Keratinocyte (primary cell): ENCODE data around the gene ZCWPW2. TPM values are rescaled to one million over a fixed set of nuclear protein-coding genes. Genes with fewer than 3 reads are reported as not detected.

Experiments used
- DNase-seq: peaks from one replicate; pipeline ENCODE4 v3.0.0-alpha.2; 2011; ENCODE audit warnings: low read depth, missing footprints, low spot score
- FAIRE-seq: peaks from 2 replicates; lab custom pipeline; 2011; peaks lifted over from hg19 to GRCh38; lab: Jason Lieb, UNC
- H2AFZ ChIP-seq: 2 replicates; pipeline ENCODE4 v1.6.0; 2012; ENCODE audit warnings: low read length, control low read depth, inconsistent platforms; ENCODE audit not compliant: control insufficient read depth
- H3K27ac ChIP-seq: 2 replicates; pipeline ENCODE4 v1.5.1; 2011; ENCODE audit warnings: low read length; ENCODE audit not compliant: control insufficient read depth, insufficient read depth
- H3K27me3 ChIP-seq: 3 replicates; pipeline ENCODE4 v1.6.0; 2011; ENCODE audit warnings: low read length; ENCODE audit not compliant: control insufficient read depth, insufficient read depth; ENCODE audit errors: extremely low read depth
- H3K36me3 ChIP-seq, 2 experiments: 2 replicates in 1 of 2; 3 replicates in 1 of 2; pipeline ENCODE4 v1.5.1; 2011; ENCODE audit warnings: low read length in 2 of 2, mild to moderate bottlenecking in 1 of 2; ENCODE audit not compliant: control insufficient read depth in 2 of 2, insufficient read depth in 2 of 2; ENCODE audit errors: extremely low read depth in 1 of 2
- H3K4me1 ChIP-seq: 3 replicates; pipeline ENCODE4 v1.5.1; 2011; ENCODE audit warnings: low read length; ENCODE audit not compliant: control insufficient read depth, insufficient read depth; ENCODE audit errors: extremely low read depth
- H3K4me2 ChIP-seq: 3 replicates; pipeline ENCODE4 v1.6.0; 2011; ENCODE audit warnings: low read depth, low read length; ENCODE audit not compliant: control insufficient read depth, insufficient read depth; ENCODE audit errors: extremely low read depth
- H3K4me3 ChIP-seq, 3 experiments: fragments of 200-600 bp in 1 of 3; sonication (generic) in 1 of 3; 2 replicates in 2 of 3; 3 replicates in 1 of 3; pipeline ENCODE4 v1.5.1; 2011 to 2016; ENCODE audit warnings: low read length in 3 of 3, mild to moderate bottlenecking in 3 of 3, control low read depth in 2 of 3, inconsistent platforms in 1 of 3, low read depth in 1 of 3, mixed read lengths in 1 of 3, mixed run types in 1 of 3, moderate library complexity in 1 of 3; ENCODE audit not compliant: control insufficient read depth in 2 of 3, insufficient read depth in 2 of 3; ENCODE audit errors: extremely low read depth in 1 of 3
- H3K79me2 ChIP-seq: 2 replicates; pipeline ENCODE4 v1.6.0; 2012; ENCODE audit warnings: low read length; ENCODE audit not compliant: control insufficient read depth, insufficient read depth
- H3K9ac ChIP-seq: 3 replicates; pipeline ENCODE4 v1.6.0; 2011; ENCODE audit warnings: low read length; ENCODE audit not compliant: control insufficient read depth, insufficient read depth; ENCODE audit errors: extremely low read depth
- H3K9me1 ChIP-seq: 3 replicates; pipeline ENCODE4 v1.6.0; 2011; ENCODE audit warnings: low read length; ENCODE audit not compliant: control insufficient read depth, insufficient read depth; ENCODE audit errors: extremely low read depth
- H3K9me3 ChIP-seq: 2 replicates; pipeline ENCODE4 v1.5.1; 2012; ENCODE audit warnings: low read depth, low read length; ENCODE audit not compliant: control insufficient read depth
- H4K20me1 ChIP-seq: 3 replicates; pipeline ENCODE4 v1.6.0; 2011; ENCODE audit warnings: low read length; ENCODE audit not compliant: control insufficient read depth, insufficient read depth; ENCODE audit errors: extremely low read depth
- CTCF ChIP-seq, 3 experiments: IDR thresholded peaks in 1 of 3; conservative IDR thresholded peaks in 1 of 3; optimal IDR thresholded peaks in 1 of 3; 2 replicates in 2 of 3; 3 replicates in 1 of 3; pipeline versions ENCODE3 to v1.5.1; 2011; ENCODE audit warnings: low read length in 3 of 3, mild to moderate bottlenecking in 3 of 3, moderate library complexity in 2 of 3, control low read depth in 1 of 3, inconsistent platforms in 1 of 3; ENCODE audit not compliant: insufficient read depth in 2 of 3; ENCODE audit errors: extremely low read depth in 1 of 3
- EZH2 ChIP-seq: IDR thresholded peaks from one replicate; pipeline ENCODE4 v1.6.1; 2012; ENCODE audit warnings: inconsistent platforms, mild to moderate bottlenecking, low read length, moderate library complexity
- dilution Hi-C: fragments of 300-500 bp; cut with MboI; formaldehyde crosslinking; loops from one replicate; pipeline ENCODE4 v1.7.0; 2020; ENCODE audit warnings: low sequenced_read_pairs; ENCODE audit not compliant: extremely low pct_ligation_motif_present
- polyA plus RNA-seq, 5 experiments: library from polyadenylated mRNA; depleted of rRNA in 3 of 5; stranded (reverse) in 3 of 5; stranded (forward) in 1 of 5; unstranded in 1 of 5; fragments of >200 nt; gene quantifications; 1 replicate in 1 of 5; 2 replicates in 3 of 5; 3 replicates in 1 of 5; pipeline versions ENCODE4 v1.2.1 to v1.2.3, GENCODE V29; 2011 to 2012; ENCODE audit warnings: missing spikeins in 2 of 5, low read depth in 1 of 5, low replicate concordance in 1 of 5

Gene ZCWPW2
- polyA plus RNA-seq, 1 donor (not counting 4 experiments of a cell fraction or from before 2014, with no cell fraction given): 0.58 TPM

DNA sequence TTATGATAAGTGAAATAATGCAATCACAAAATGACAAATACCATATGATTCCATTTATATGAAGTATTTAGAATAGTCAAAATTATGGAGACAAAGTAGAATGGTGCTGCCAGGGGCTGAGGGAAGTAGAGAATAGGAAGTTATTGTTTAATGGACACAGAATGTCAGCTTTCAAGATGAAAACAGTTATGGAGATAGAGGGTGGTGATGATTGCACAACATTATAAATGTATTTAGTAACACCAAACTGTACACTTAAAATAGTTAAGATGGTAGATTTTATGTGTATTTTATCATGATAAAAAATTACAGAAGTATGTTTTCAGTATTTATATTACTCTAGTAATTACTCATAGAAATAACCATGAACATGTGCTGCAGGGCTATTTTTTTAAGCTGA lies 100.9 kb downstream of the ZCWPW2 start:
- Histone ChIP-seq H3K27ac (no peak overlapping the region), H2AFZ (no peak overlapping the region), H3K4me3 (no peak overlapping the region), H3K27me3 (no peaks in the 10 kb centered on the region), H3K4me2 (no peak overlapping the region), H3K9me1 (no peaks in the 10 kb centered on the region), H3K79me2 (no peaks in the 10 kb centered on the region), H3K4me1 (no peaks in the 10 kb centered on the region), H3K9me3 (no peaks in the 10 kb centered on the region), H4K20me1 (no peaks in the 10 kb centered on the region), H3K9ac (no peak overlapping the region), H3K36me3 (no peaks in the 10 kb centered on the region)
- FAIRE-seq: no peak
- DNase-seq: no peak
- TF ChIP-seq CTCF (optimal IDR thresholded peaks at IDR 0.05 in 1 of 3, IDR thresholded peaks at IDR 0.05 in 1 of 3, conservative IDR thresholded peaks at IDR 0.05 in 1 of 3; ENCODE audit: extremely low read depth in 1 of 3, insufficient read depth in 2 of 3, low read length in 3 of 3): no peak
- TF ChIP-seq EZH2: no peak
- dilution Hi-C loops: no loop called here

DNA sequence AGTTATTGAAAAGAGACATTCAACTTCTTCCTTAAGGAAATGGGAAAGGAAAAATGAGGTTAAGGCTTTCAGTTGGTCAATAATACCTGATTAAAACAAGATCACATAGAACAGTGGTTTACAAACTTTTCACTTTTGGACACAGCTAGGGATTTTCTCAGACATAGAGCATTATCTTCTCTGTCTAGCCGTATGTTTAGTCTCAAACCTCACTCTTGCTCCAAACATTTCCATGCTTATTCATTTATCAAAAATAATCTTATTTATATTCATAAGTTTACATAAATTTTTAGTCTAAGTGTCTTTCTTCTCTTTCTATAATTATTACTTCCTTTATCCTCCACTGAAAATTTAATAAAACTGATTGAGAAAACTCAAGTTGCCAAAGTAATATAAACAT lies 114.3 kb downstream of the ZCWPW2 start:
- H3K79me2 ChIP-seq: no peaks in the 10 kb centered on the region
- FAIRE-seq (no peak), DNase-seq (no peak)
- no peaks in the 10 kb centered on the region for H4K20me1 ChIP-seq
- H3K36me3 ChIP-seq: no peaks in the 10 kb centered on the region
- TF ChIP-seq EZH2: no peak
- TF ChIP-seq CTCF (optimal IDR thresholded peaks at IDR 0.05 in 1 of 3, IDR thresholded peaks at IDR 0.05 in 1 of 3, conservative IDR thresholded peaks at IDR 0.05 in 1 of 3; ENCODE audit: extremely low read depth in 1 of 3, insufficient read depth in 2 of 3, low read length in 3 of 3): no peak
- no peak overlapping the region for H3K27ac ChIP-seq
- H2AFZ ChIP-seq: no peak overlapping the region
- H3K4me3 ChIP-seq: no peak overlapping the region
- H3K9me3 ChIP-seq: no peaks in the 10 kb centered on the region
- no peaks in the 10 kb centered on the region for H3K4me1 ChIP-seq
- no peaks in the 10 kb centered on the region for H3K27me3 ChIP-seq
- no peaks in the 10 kb centered on the region for H3K9me1 ChIP-seq
- H3K9ac ChIP-seq: no peak overlapping the region
- H3K4me2 ChIP-seq: no peak overlapping the region
- dilution Hi-C loops: no loop called here
